Transverse colon (tissue), 4 donors: ENCODE measurements around the gene YWHAB.

Experiments
- POLR2A ChIP-seq: fragments of 450-650 bp; IDR thresholded peaks from one replicate; pipeline ENCODE4 v1.6.1; 2016; ENCODE audit warnings: antibody characterized with exemption, mild to moderate bottlenecking, moderate library complexity
- POLR2AphosphoS5 ChIP-seq, 3 donors: sonication (generic); formaldehyde crosslinking; IDR thresholded peaks; one replicate each; pipeline ENCODE4 v1.6.1; 2016; ENCODE audit warnings: antibody characterized with exemption in 3 of 3
- TF ChIP-seq, protein P1 (sequence below), 5 experiments: fragments of 200-600 bp in 3 of 5; fragments of 450-650 bp in 2 of 5; sonication (generic) in 3 of 5; IDR thresholded peaks; 1 replicate in 2 of 5; 2 replicates in 3 of 5; pipeline ENCODE4 v1.5.1; 2016 to 2017; ENCODE audit warnings: antibody characterized with exemption in 5 of 5, inconsistent platforms in 3 of 5, mild to moderate bottlenecking in 2 of 5, moderate library complexity in 1 of 5

DNA sequence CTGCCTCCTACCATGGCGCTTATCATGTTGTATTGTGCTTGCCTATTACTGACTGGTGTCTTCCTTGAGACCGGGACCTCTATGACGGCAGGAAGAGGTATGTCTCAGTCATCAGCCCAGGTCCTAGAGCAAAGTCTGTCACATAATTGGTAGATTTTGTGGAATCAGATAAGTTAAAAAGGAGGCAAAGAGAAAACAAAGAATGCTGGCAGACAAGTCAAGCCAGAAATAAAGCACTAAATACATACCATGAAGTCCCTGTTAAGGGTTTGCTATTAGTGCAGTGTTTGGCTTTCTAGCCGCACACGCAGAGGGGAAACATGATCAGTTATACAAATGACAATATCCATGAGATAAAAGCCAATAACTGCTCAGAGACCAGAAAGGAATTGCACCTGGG lies 68.7 kb downstream of the YWHAB start:
- TF ChIP-seq, protein P1, sequence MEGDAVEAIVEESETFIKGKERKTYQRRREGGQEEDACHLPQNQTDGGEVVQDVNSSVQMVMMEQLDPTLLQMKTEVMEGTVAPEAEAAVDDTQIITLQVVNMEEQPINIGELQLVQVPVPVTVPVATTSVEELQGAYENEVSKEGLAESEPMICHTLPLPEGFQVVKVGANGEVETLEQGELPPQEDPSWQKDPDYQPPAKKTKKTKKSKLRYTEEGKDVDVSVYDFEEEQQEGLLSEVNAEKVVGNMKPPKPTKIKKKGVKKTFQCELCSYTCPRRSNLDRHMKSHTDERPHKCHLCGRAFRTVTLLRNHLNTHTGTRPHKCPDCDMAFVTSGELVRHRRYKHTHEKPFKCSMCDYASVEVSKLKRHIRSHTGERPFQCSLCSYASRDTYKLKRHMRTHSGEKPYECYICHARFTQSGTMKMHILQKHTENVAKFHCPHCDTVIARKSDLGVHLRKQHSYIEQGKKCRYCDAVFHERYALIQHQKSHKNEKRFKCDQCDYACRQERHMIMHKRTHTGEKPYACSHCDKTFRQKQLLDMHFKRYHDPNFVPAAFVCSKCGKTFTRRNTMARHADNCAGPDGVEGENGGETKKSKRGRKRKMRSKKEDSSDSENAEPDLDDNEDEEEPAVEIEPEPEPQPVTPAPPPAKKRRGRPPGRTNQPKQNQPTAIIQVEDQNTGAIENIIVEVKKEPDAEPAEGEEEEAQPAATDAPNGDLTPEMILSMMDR (IDR thresholded peaks at IDR 0.05), result no peak
- TF ChIP-seq POLR2AphosphoS5 (IDR thresholded peaks at IDR 0.05) (no peak), POLR2A (no peak)
